Uterus (tissue), 4 donors: ENCODE measurements around the gene TMEM131L. TPM values are rescaled to one million over a fixed set of nuclear protein-coding genes. Genes with fewer than 3 reads are reported as not detected.

Experiments
- DNase-seq, 2 donors: peaks; one replicate each; pipeline ENCODE4 v3.0.0-alpha.2; 2019 to 2020
- H3K27ac ChIP-seq, 2 donors: fragments of 200-600 bp; sonication (generic); 1 replicate in 1 of 2; 2 replicates in 1 of 2; pipeline ENCODE4 v1.5.1; 2016 to 2018
- H3K27me3 ChIP-seq, 2 donors: fragments of 200-600 bp; sonication (generic); one replicate each; pipeline ENCODE4 v1.5.1; 2018 to 2019; ENCODE audit warnings: control low read depth in 1 of 2
- H3K36me3 ChIP-seq, 2 donors: fragments of 200-600 bp; sonication (generic); one replicate each; pipeline ENCODE4 v1.5.1; 2019; ENCODE audit warnings: control low read depth in 1 of 2
- H3K4me1 ChIP-seq, 2 donors: fragments of 200-600 bp; sonication (generic); one replicate each; pipeline ENCODE4 v1.5.1; 2018 to 2019; ENCODE audit warnings: control low read depth in 1 of 2
- H3K4me3 ChIP-seq, 2 donors: fragments of 200-600 bp; sonication (generic); 1 replicate in 1 of 2; 2 replicates in 1 of 2; pipeline ENCODE4 v1.5.1; 2018 to 2019; ENCODE audit warnings: mild to moderate bottlenecking in 1 of 2
- H3K9me3 ChIP-seq, 2 donors: fragments of 200-600 bp; sonication (generic); one replicate each; pipeline ENCODE4 v1.5.1; 2019; ENCODE audit warnings: control low read depth in 1 of 2
- CTCF ChIP-seq, 4 experiments: fragments of 200-600 bp in 2 of 4; fragments of 450-650 bp in 2 of 4; sonication (generic) in 2 of 4; IDR thresholded peaks; one replicate each; pipeline ENCODE4 v1.5.1; 2016 to 2019; ENCODE audit warnings: antibody characterized with exemption in 4 of 4, mild to moderate bottlenecking in 2 of 4, moderate library complexity in 1 of 4
- POLR2A ChIP-seq, 2 donors: fragments of 450-650 bp; IDR thresholded peaks; one replicate each; pipeline ENCODE4 v1.6.1; 2016; ENCODE audit warnings: antibody characterized with exemption in 2 of 2, mild to moderate bottlenecking in 1 of 2, moderate library complexity in 1 of 2
- intact Hi-C: fragments of 100-400 bp; cut with DNase I; formaldehyde crosslinking; loops from one replicate; pipeline ENCODE4 v1.15.1; 2023; ENCODE audit warnings: low total_unique reads
- total RNA-seq, 4 donors: library from RNA; depleted of rRNA in 3 of 4; stranded (reverse); fragments of >200 nt in 3 of 4; gene quantifications; one replicate each; pipeline versions ENCODE4 v1.1.0 to v1.2.4, GENCODE V29; 2014 to 2023
- donor health status: DM: yes; HTN: yes; CAD: no.

The TMEM131L gene
- total RNA-seq, 4 donors from 2014 or later: 2.4 to 49.6 (median 18.0) TPM

- Histone ChIP-seq H3K27me3 (no peaks in the 10 kb centered on the region), H3K27ac (no peak overlapping the region), H3K4me1 (no peaks in the 10 kb centered on the region), H3K9me3 (no peaks in the 10 kb centered on the region), H3K36me3 (no peaks in the 10 kb centered on the region), H3K4me3 (no peak overlapping the region)
- TF ChIP-seq POLR2A (IDR thresholded peaks at IDR 0.05) (no peak), CTCF (IDR thresholded peaks at IDR 0.05) (no peak)
- DNase-seq: no peak
- intact Hi-C loops: no loop called here
Measured at GRCh38 chr4:153514688-153515426, 48.7 kb downstream of the TMEM131L start.

- Histone ChIP-seq H3K36me3 (no peaks in the 10 kb centered on the region), H3K9me3 (no peaks in the 10 kb centered on the region), H3K27me3 (no peaks in the 10 kb centered on the region), H3K27ac (peak overlapping the region in 1 of 2 donors; percentile 58), H3K4me1 (no peaks in the 10 kb centered on the region), H3K4me3 (no peak overlapping the region)
- TF ChIP-seq POLR2A (IDR thresholded peaks at IDR 0.05): no peak
- TF ChIP-seq CTCF (IDR thresholded peaks at IDR 0.05): no peak
- intact Hi-C loops: no loop called here
- no peak for DNase-seq
Measured at GRCh38 chr4:153517159-153517558, 51.0 kb downstream of the TMEM131L start.

- intact Hi-C loops: no loop called here
- no peaks in the 10 kb centered on the region for H3K27me3 ChIP-seq
- H3K4me1 ChIP-seq: no peaks in the 10 kb centered on the region
- TF ChIP-seq CTCF (IDR thresholded peaks at IDR 0.05): no peak
- TF ChIP-seq POLR2A (IDR thresholded peaks at IDR 0.05): no peak
- no peaks in the 10 kb centered on the region for H3K36me3 ChIP-seq
- no peaks in the 10 kb centered on the region for H3K9me3 ChIP-seq
- peak overlapping the region in 1 of 2 donors; percentile 58 for H3K27ac ChIP-seq
- H3K4me3 ChIP-seq: no peak overlapping the region
- DNase-seq: peak in 1 of 2 donors; percentile 36
Measured at GRCh38 chr4:153518001-153518400, 51.8 kb downstream of the TMEM131L start.

GRCh38 chr4:153518637-153519389 is 52.7 kb downstream of the TMEM131L start:
- peak overlapping the region in 1 of 2 donors; percentile 58 for H3K27ac ChIP-seq
- DNase-seq: no peak
- no peaks in the 10 kb centered on the region for H3K36me3 ChIP-seq
- no peaks in the 10 kb centered on the region for H3K27me3 ChIP-seq
- no peak for TF ChIP-seq POLR2A (IDR thresholded peaks at IDR 0.05)
- TF ChIP-seq CTCF (IDR thresholded peaks at IDR 0.05): no peak
- no peaks in the 10 kb centered on the region for H3K4me1 ChIP-seq
- H3K4me3 ChIP-seq: no peak overlapping the region
- intact Hi-C loops: no loop called here
- no peaks in the 10 kb centered on the region for H3K9me3 ChIP-seq

- Histone ChIP-seq H3K27ac (no peak overlapping the region), H3K27me3 (no peaks in the 10 kb centered on the region)
Measured at GRCh38 chr4:153519687-153520086, 53.5 kb downstream of the TMEM131L start.

More at GRCh38 chr4:153519687-153520086, 53.5 kb downstream of the TMEM131L start:
- Histone ChIP-seq H3K36me3 (no peaks in the 10 kb centered on the region), H3K9me3 (no peaks in the 10 kb centered on the region), H3K4me1 (no peaks in the 10 kb centered on the region), H3K4me3 (no peak overlapping the region)
- no peak for DNase-seq
- intact Hi-C loops: no loop called here
- no peak for TF ChIP-seq CTCF (IDR thresholded peaks at IDR 0.05)
- TF ChIP-seq POLR2A (IDR thresholded peaks at IDR 0.05): no peak
